GM12892 (cell line): ENCODE data around the gene STK33.

Source experiments
- POLR2A ChIP-seq: IDR thresholded peaks from 2 replicates; pipeline ENCODE4 v1.6.1; 2011; ENCODE audit warnings: low read depth, low read length, control low read depth
- POLR2AphosphoS5 ChIP-seq: IDR thresholded peaks from 2 replicates; pipeline ENCODE4 v1.6.1; 2011; ENCODE audit warnings: low read depth, low read length, control low read depth
- TAF1 ChIP-seq: IDR thresholded peaks from 2 replicates; pipeline ENCODE4 v1.6.1; 2011; ENCODE audit warnings: low read depth, mild to moderate bottlenecking, control low read depth, low read length, borderline replicate concordance

GRCh38 chr11:8375932-8376331, 218.1 kb downstream of the STK33 start:
- TF ChIP-seq POLR2AphosphoS5 (no peak), POLR2A (no peak), TAF1 (no peak)
